GM23338 (cell line): ENCODE data around the gene SH3BGRL. TPM values are rescaled to one million over a fixed set of nuclear protein-coding genes. Genes with fewer than 3 reads are reported as not detected.

Source experiments
- ATAC-seq: fragments of 200-7000 bp; cut with Tn5 transposase; 3 replicates; pipeline ENCODE4 v1.9.1; 2020
- DNase-seq: peaks from one replicate; pipeline ENCODE4 v3.0.0-alpha.2; 2015; ENCODE audit warnings: low spot score
- H2AFZ ChIP-seq: fragments of 200-600 bp; sonication (generic); 2 replicates; pipeline ENCODE4 v1.8.0; 2016; ENCODE audit warnings: antibody characterized with exemption, mild to moderate bottlenecking, moderate library complexity
- H3F3A ChIP-seq: fragments of 200-600 bp; sonication (generic); replicated peaks from 2 replicates; pipeline ENCODE4 v1.8.0; 2017; ENCODE audit warnings: antibody characterized with exemption, mixed run types, low read depth
- H3K27ac ChIP-seq: fragments of 200-600 bp; sonication (generic); 2 replicates; pipeline ENCODE4 v1.6.1; 2016; ENCODE audit warnings: low read depth
- H3K27me3 ChIP-seq: fragments of 200-600 bp; sonication (generic); 2 replicates; pipeline ENCODE4 v1.8.0; 2016; ENCODE audit warnings: mild to moderate bottlenecking, mixed run types, moderate library complexity; ENCODE audit not compliant: insufficient read depth
- H3K36me3 ChIP-seq: fragments of 200-600 bp; sonication (generic); 2 replicates; pipeline ENCODE4 v1.8.0; 2016; ENCODE audit warnings: mild to moderate bottlenecking; ENCODE audit not compliant: insufficient read depth
- H3K4me1 ChIP-seq: fragments of 200-600 bp; sonication (generic); 2 replicates; pipeline ENCODE4 v1.8.0; 2016; ENCODE audit warnings: mild to moderate bottlenecking, moderate library complexity; ENCODE audit not compliant: insufficient read depth
- H3K4me2 ChIP-seq: fragments of 200-600 bp; sonication (generic); 2 replicates; pipeline ENCODE4 v1.7.1; 2017; ENCODE audit warnings: mixed run types
- H3K4me3 ChIP-seq: fragments of 200-600 bp; sonication (generic); 2 replicates; pipeline ENCODE4 v1.6.1; 2016; ENCODE audit warnings: mixed run types
- H3K79me2 ChIP-seq: fragments of 200-600 bp; sonication (generic); replicated peaks from 2 replicates; pipeline ENCODE4 v1.8.0; 2017; ENCODE audit warnings: mild to moderate bottlenecking; ENCODE audit not compliant: insufficient read depth
- H3K9me2 ChIP-seq: fragments of 200-600 bp; sonication (generic); 2 replicates; pipeline ENCODE4 v1.8.0; 2017; ENCODE audit not compliant: insufficient read depth
- H4K20me1 ChIP-seq: fragments of 200-600 bp; sonication (generic); replicated peaks from 2 replicates; pipeline ENCODE4 v1.8.0; 2017; ENCODE audit warnings: mild to moderate bottlenecking; ENCODE audit not compliant: insufficient read depth
- H3K27ac Mint-ChIP-seq: 2 replicates; pipeline ENCODE4 v1.8.0; 2020; ENCODE audit warnings: inconsistent platforms, mild to moderate bottlenecking, moderate library complexity, mixed read lengths
- H3K27me3 Mint-ChIP-seq: 3 replicates; pipeline ENCODE4 v1.8.0; 2022; ENCODE audit warnings: low read depth, mild to moderate bottlenecking, moderate library complexity, mixed read lengths, inconsistent platforms; ENCODE audit not compliant: insufficient read depth, poor library complexity
- H3K36me3 Mint-ChIP-seq: 3 replicates; pipeline ENCODE4 v1.8.0; 2021; ENCODE audit warnings: low read depth, mild to moderate bottlenecking, inconsistent platforms, moderate library complexity, mixed read lengths
- H3K4me1 Mint-ChIP-seq: 3 replicates; pipeline ENCODE4 v1.8.0; 2020; ENCODE audit warnings: mild to moderate bottlenecking, inconsistent platforms, mixed read lengths
- H3K4me3 Mint-ChIP-seq: 3 replicates; pipeline ENCODE4 v1.8.0; 2021; ENCODE audit warnings: moderate library complexity, mild to moderate bottlenecking, inconsistent platforms, mixed read lengths
- H3K9me3 Mint-ChIP-seq: 3 replicates; pipeline ENCODE4 v1.8.0; 2020; ENCODE audit warnings: moderate library complexity, mild to moderate bottlenecking, inconsistent platforms, mixed read lengths
- CREB1 ChIP-seq: fragments of 250-450 bp; sonication (Bioruptor Pico); IDR thresholded peaks from 2 replicates; pipeline ENCODE4 v1.5.0; 2020; ENCODE audit warnings: low read depth, mild to moderate bottlenecking, moderate library complexity
- EZH2 ChIP-seq: fragments of 200-600 bp; sonication (generic); IDR thresholded peaks from one replicate; pipeline ENCODE4 v1.8.0; 2017; ENCODE audit warnings: antibody characterized with exemption, mild to moderate bottlenecking, low read depth; ENCODE audit not compliant: unreplicated experiment
- EZH2phosphoT487 ChIP-seq: fragments of 200-600 bp; sonication (generic); IDR thresholded peaks from one replicate; pipeline ENCODE4 v1.8.1; 2018; ENCODE audit warnings: antibody characterized with exemption; ENCODE audit not compliant: unreplicated experiment
- NANOG ChIP-seq: IDR thresholded peaks from 2 replicates; pipeline ENCODE4 v1.6.1; 2016; ENCODE audit warnings: antibody characterized with exemption, borderline replicate concordance
- POLR2AphosphoS5 ChIP-seq: IDR thresholded peaks from 2 replicates; pipeline ENCODE4 v1.6.1; 2016; ENCODE audit warnings: antibody characterized with exemption, low read depth
- STAT1 ChIP-seq: IDR thresholded peaks from one replicate; pipeline ENCODE4 v1.6.1; 2016; ENCODE audit warnings: antibody characterized with exemption; ENCODE audit not compliant: unreplicated experiment
- ZNF114 ChIP-seq: fragments of 250-450 bp; sonication (Bioruptor Pico); IDR thresholded peaks from 2 replicates; pipeline ENCODE4 v1.5.0; 2020; ENCODE audit warnings: mild to moderate bottlenecking, moderate library complexity
- ZNF331 ChIP-seq: fragments of 250-450 bp; sonication (Bioruptor Pico); IDR thresholded peaks from 2 replicates; pipeline ENCODE4 v1.5.0; 2020; ENCODE audit warnings: low read depth, mild to moderate bottlenecking, moderate library complexity
- polyA plus RNA-seq: library from polyadenylated mRNA; unstranded; fragments of >200 nt; fragmentation: Nextera tagmentation; extraction: Ambion mirVana; gene quantifications from 2 replicates; pipeline ENCODE4 v1.2.1, GENCODE V29; 2016
- total RNA-seq: library from RNA; depleted of rRNA; stranded (reverse); fragments of >200 nt; shearing (Covaris generic); gene quantifications from 2 replicates; pipeline ENCODE4 v1.2.3, GENCODE V29; 2014
- TF ChIP-seq, protein P1 (sequence below): IDR thresholded peaks from one replicate; pipeline ENCODE4 v1.6.1; 2018; ENCODE audit warnings: antibody characterized with exemption; ENCODE audit not compliant: unreplicated experiment
- TF ChIP-seq, protein P2 (sequence below): fragments of 250-450 bp; sonication (Bioruptor Pico); IDR thresholded peaks from 2 replicates; pipeline ENCODE4 v1.5.0; 2020; ENCODE audit warnings: mild to moderate bottlenecking, moderate library complexity

SH3BGRL gene
- total and polyA plus RNA-seq, 2 experiments from 2014 or later = 60.8 to 61.1 TPM

DNA sequence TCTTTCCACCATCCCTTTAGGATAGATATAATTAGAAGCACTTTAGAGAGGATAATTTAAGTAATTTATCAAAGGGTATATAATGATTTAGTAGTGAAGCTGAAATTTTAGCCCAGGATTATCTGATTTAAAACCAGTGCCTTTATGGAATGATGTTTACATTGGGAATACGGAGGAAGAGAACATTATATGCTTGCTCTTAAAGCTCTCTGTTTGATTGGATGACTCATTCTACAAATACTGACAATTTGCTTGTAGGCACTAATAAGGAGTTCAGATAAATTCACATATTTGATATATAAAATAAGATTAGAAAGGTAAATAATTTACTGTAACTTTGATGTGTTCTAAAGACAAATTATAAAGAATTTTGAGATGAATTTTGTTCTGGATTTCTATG, 84.7 kb downstream of the SH3BGRL start:
- Histone ChIP-seq H3K27me3 (no peaks in the 10 kb centered on the region), H3K4me3 (no peak overlapping the region), H3K27ac (no peak overlapping the region), H2AFZ (no peak overlapping the region), H3K36me3 (no peaks in the 10 kb centered on the region), H3K9me2 (no peaks in the 10 kb centered on the region), H3K79me2 (no peaks in the 10 kb centered on the region), H4K20me1 (no peaks in the 10 kb centered on the region), H3K4me2 (no peak overlapping the region), H3F3A (no peaks in the 10 kb centered on the region), H3K4me1 (no peaks in the 10 kb centered on the region)
- Mint-ChIP-seq H3K27ac (no peak overlapping the region), H3K4me1 (no peaks in the 10 kb centered on the region), H3K27me3 (no peaks in the 10 kb centered on the region), H3K4me3 (no peak overlapping the region), H3K9me3 (peaks cover 32% of the 10 kb centered on the region), H3K36me3 (peaks cover 59% of the 10 kb centered on the region)
- TF ChIP-seq ZNF114 = no peak
- TF ChIP-seq POLR2AphosphoS5 = no peak
- no peak for TF ChIP-seq CREB1 (CRISPR knock-in tag)
- TF ChIP-seq ZNF331 = no peak
- TF ChIP-seq, protein P1, sequence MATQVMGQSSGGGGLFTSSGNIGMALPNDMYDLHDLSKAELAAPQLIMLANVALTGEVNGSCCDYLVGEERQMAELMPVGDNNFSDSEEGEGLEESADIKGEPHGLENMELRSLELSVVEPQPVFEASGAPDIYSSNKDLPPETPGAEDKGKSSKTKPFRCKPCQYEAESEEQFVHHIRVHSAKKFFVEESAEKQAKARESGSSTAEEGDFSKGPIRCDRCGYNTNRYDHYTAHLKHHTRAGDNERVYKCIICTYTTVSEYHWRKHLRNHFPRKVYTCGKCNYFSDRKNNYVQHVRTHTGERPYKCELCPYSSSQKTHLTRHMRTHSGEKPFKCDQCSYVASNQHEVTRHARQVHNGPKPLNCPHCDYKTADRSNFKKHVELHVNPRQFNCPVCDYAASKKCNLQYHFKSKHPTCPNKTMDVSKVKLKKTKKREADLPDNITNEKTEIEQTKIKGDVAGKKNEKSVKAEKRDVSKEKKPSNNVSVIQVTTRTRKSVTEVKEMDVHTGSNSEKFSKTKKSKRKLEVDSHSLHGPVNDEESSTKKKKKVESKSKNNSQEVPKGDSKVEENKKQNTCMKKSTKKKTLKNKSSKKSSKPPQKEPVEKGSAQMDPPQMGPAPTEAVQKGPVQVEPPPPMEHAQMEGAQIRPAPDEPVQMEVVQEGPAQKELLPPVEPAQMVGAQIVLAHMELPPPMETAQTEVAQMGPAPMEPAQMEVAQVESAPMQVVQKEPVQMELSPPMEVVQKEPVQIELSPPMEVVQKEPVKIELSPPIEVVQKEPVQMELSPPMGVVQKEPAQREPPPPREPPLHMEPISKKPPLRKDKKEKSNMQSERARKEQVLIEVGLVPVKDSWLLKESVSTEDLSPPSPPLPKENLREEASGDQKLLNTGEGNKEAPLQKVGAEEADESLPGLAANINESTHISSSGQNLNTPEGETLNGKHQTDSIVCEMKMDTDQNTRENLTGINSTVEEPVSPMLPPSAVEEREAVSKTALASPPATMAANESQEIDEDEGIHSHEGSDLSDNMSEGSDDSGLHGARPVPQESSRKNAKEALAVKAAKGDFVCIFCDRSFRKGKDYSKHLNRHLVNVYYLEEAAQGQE = no peak
- no peak for TF ChIP-seq STAT1
- no peak for TF ChIP-seq NANOG
- no peak for TF ChIP-seq EZH2
- TF ChIP-seq, protein P2, sequence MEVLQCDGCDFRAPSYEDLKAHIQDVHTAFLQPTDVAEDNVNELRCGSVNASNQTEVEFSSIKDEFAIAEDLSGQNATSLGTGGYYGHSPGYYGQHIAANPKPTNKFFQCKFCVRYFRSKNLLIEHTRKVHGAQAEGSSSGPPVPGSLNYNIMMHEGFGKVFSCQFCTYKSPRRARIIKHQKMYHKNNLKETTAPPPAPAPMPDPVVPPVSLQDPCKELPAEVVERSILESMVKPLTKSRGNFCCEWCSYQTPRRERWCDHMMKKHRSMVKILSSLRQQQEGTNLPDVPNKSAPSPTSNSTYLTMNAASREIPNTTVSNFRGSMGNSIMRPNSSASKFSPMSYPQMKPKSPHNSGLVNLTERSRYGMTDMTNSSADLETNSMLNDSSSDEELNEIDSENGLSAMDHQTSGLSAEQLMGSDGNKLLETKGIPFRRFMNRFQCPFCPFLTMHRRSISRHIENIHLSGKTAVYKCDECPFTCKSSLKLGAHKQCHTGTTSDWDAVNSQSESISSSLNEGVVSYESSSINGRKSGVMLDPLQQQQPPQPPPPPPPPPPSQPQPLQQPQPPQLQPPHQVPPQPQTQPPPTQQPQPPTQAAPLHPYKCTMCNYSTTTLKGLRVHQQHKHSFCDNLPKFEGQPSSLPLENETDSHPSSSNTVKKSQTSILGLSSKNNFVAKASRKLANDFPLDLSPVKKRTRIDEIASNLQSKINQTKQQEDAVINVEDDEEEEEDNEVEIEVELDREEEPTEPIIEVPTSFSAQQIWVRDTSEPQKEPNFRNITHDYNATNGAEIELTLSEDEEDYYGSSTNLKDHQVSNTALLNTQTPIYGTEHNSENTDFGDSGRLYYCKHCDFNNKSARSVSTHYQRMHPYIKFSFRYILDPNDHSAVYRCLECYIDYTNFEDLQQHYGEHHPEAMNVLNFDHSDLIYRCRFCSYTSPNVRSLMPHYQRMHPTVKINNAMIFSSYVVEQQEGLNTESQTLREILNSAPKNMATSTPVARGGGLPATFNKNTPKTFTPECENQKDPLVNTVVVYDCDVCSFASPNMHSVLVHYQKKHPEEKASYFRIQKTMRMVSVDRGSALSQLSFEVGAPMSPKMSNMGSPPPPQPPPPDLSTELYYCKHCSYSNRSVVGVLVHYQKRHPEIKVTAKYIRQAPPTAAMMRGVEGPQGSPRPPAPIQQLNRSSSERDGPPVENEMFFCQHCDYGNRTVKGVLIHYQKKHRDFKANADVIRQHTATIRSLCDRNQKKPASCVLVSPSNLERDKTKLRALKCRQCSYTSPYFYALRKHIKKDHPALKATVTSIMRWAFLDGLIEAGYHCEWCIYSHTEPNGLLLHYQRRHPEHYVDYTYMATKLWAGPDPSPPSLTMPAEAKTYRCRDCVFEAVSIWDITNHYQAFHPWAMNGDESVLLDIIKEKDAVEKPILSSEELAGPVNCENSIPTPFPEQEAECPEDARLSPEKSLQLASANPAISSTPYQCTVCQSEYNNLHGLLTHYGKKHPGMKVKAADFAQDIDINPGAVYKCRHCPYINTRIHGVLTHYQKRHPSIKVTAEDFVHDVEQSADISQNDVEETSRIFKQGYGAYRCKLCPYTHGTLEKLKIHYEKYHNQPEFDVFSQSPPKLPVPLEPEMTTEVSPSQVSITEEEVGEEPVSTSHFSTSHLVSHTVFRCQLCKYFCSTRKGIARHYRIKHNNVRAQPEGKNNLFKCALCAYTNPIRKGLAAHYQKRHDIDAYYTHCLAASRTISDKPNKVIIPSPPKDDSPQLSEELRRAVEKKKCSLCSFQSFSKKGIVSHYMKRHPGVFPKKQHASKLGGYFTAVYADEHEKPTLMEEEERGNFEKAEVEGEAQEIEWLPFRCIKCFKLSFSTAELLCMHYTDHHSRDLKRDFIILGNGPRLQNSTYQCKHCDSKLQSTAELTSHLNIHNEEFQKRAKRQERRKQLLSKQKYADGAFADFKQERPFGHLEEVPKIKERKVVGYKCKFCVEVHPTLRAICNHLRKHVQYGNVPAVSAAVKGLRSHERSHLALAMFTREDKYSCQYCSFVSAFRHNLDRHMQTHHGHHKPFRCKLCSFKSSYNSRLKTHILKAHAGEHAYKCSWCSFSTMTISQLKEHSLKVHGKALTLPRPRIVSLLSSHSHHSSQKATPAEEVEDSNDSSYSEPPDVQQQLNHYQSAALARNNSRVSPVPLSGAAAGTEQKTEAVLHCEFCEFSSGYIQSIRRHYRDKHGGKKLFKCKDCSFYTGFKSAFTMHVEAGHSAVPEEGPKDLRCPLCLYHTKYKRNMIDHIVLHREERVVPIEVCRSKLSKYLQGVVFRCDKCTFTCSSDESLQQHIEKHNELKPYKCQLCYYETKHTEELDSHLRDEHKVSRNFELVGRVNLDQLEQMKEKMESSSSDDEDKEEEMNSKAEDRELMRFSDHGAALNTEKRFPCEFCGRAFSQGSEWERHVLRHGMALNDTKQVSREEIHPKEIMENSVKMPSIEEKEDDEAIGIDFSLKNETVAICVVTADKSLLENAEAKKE (CRISPR knock-in tag) = no peak
- no peak for TF ChIP-seq EZH2phosphoT487
- ATAC-seq (no peak), DNase-seq (no peak)
